ENCODE measurements around the gene PARD6A. TPM values are rescaled to one million over a fixed set of nuclear protein-coding genes. Genes with fewer than 3 reads are reported as not detected.
A peak's percentile ranks its signal among the peaks of the same experiment; 100 is the strongest.

Gene PARD6A
- total and polyA plus RNA-seq, 2 of the 13 experiments (the other 11 are each of a cell fraction or from before 2014, with no cell fraction given), result 3.5 to 4.3 TPM

- 0 out of 2 replicates have a peak, but pooled peaks have one; percentile 44 for TF ChIP-seq MTERF4 (CRISPR knock-in tag; IDR thresholded peaks at IDR 0.05)
- no peak for TF ChIP-seq ZBTB40 (IDR thresholded peaks at IDR 0.05)
- TF ChIP-seq ZBTB40 (CRISPR knock-in tag; IDR thresholded peaks at IDR 0.05), result 0 out of 2 replicates have a peak, but pooled peaks have one; percentile 38
- peak; percentile 68 for TF ChIP-seq PATZ1 (CRISPR knock-in tag; IDR thresholded peaks at IDR 0.05)
- 0 out of 2 replicates have a peak, but pooled peaks have one; percentile 36 for TF ChIP-seq BATF2 (CRISPR knock-in tag; IDR thresholded peaks at IDR 0.05)
- TF ChIP-seq ZNF607 (CRISPR knock-in tag; IDR thresholded peaks at IDR 0.05; ENCODE audit: borderline replicate concordance), result peak; percentile 66; the same call in 1 of the 2 replicates
- TF ChIP-seq ZNF205 (CRISPR knock-in tag; IDR thresholded peaks at IDR 0.05), result peak; percentile 51; the same call in 1 of the 2 replicates
- TF ChIP-seq MAFG (CRISPR knock-in tag; IDR thresholded peaks at IDR 0.05), result no peak
- TF ChIP-seq SP1 (IDR thresholded peaks at IDR 0.05), result no peak
- TF ChIP-seq SP1 (CRISPR knock-in tag; IDR thresholded peaks at IDR 0.05), result peak; percentile 14; the same call in 1 of the 2 replicates
- TF ChIP-seq ARID4A (CRISPR knock-in tag; IDR thresholded peaks at IDR 0.05; ENCODE audit: borderline replicate concordance), result peak; percentile 83
- TF ChIP-seq ZNF160 (CRISPR knock-in tag; IDR thresholded peaks at IDR 0.05), result 0 out of 2 replicates have a peak, but pooled peaks have one; percentile 64
These were observed 5.3 kb downstream of the PARD6A start (continued) for GRCh38 chr16:67666032-67666551.

Data from HepG2 (cell line).